ENCODE data around the gene APBB2. TPM values are rescaled to one million over a fixed set of nuclear protein-coding genes. Genes with fewer than 3 reads are reported as not detected.
A peak's percentile ranks its signal among the peaks of the same experiment; 100 is the strongest.

Gene APBB2
- total and polyA plus RNA-seq, 2 of the 8 experiments (the other 6 are each of a cell fraction or from before 2014, with no cell fraction given), result 58.7 to 59.4 TPM

DNA sequence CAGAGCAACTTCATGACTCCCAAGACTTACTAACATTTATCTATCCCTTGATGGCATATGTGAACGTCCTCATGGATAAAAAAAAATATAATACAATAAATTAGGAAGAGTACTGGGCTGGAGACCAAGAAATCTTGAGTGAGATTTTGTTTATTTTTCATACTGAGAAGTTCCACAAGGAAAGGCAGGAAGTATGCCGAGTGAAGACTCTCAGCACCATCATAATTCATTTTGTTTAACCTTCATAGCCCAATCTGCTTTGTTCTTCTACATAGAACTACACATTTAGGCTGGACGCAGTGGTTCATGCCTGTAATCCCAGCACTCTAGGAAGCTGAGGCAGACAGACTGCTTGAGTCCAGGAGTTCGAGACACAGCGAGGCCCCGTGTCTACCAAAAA is 266.3 kb downstream of the APBB2 start:
- no peak for FAIRE-seq
- H4K20me1 ChIP-seq (replicated peaks in 1 of 2; ENCODE audit: control insufficient read depth in 1 of 2, insufficient read depth in 2 of 2, low read length in 2 of 2), result no peaks in the 10 kb centered on the region
- no peak overlapping the region for H2BK5ac ChIP-seq (ENCODE audit: low read depth, low read length)
- H3K9me3 ChIP-seq (ENCODE audit: insufficient read depth in 2 of 2, low read depth in 1 of 2, low read length in 1 of 2), result no peaks in the 10 kb centered on the region
- H3K23me2 ChIP-seq (ENCODE audit: low read depth, low read length), result no peaks in the 10 kb centered on the region
- H4K5ac ChIP-seq (ENCODE audit: insufficient read length, low read depth, low read length), result no peak overlapping the region
- peaks cover 0 to 3% (median under 1%) of the 10 kb centered on the region in 4 experiments; a peak in 4 of 7 replicates for H3K4me1 ChIP-seq (replicated peaks in 1 of 4; ENCODE audit: control insufficient read depth in 3 of 4, insufficient read depth in 4 of 4, low read length in 3 of 4)
- H3K4me3 ChIP-seq (ENCODE audit: extremely low read depth in 1 of 4, insufficient read depth in 2 of 4, low read depth in 3 of 4, low read length in 4 of 4), result no peak overlapping the region
- no peak overlapping the region for H3K4ac ChIP-seq (replicated peaks; ENCODE audit: insufficient read length, low read depth, low read length)
- 86% methylated on average over 6 of the region's 6 CpGs; no CpG with 5 or more reads in 1 of the 2 experiments for WGBS, 2 experiments (ENCODE audit: extremely low coverage in 1 of 2, insufficient coverage in 1 of 2, insufficient read length in 1 of 2, insufficient replicate concordance in 2 of 2, low coverage in 1 of 2, low lambda C conversion rate in 2 of 2, missing lambda C conversion rate in 1 of 2)
- H2BK120ac ChIP-seq (replicated peaks; ENCODE audit: low read depth, low read length), result no peak overlapping the region
- no peak overlapping the region for H2BK12ac ChIP-seq (ENCODE audit: low read depth, low read length)
- H3K23ac ChIP-seq (ENCODE audit: insufficient read length), result no peak overlapping the region
- POLR2A ChIA-PET (ENCODE audit: partially characterized antibody), result no interaction called here
- H3K36me3 ChIP-seq (ENCODE audit: control insufficient read depth in 2 of 4, insufficient read depth in 4 of 4, low read length in 3 of 4), result no peaks in the 10 kb centered on the region
- DNase-seq (ENCODE audit: low read depth in 1 of 2, low spot score in 2 of 2), result peak in 1 of 2 experiments; percentile 16
- H2BK15ac ChIP-seq (ENCODE audit: low read length), result no peak overlapping the region
- H2BK20ac ChIP-seq (ENCODE audit: low read length), result no peak overlapping the region
- H4K8ac ChIP-seq (ENCODE audit: extremely low read depth, insufficient read depth, low read length), result no peak overlapping the region
- no peak overlapping the region for H3K56ac ChIP-seq (replicated peaks; ENCODE audit: insufficient read length, low read depth, low read length)
- H3K18ac ChIP-seq (ENCODE audit: extremely low read depth, low read length), result no peak overlapping the region
- no peak overlapping the region for H2AK5ac ChIP-seq (ENCODE audit: low read depth, low read length)
- no peaks in the 10 kb centered on the region for H3K79me2 ChIP-seq (ENCODE audit: control insufficient read depth in 1 of 2, insufficient read depth in 2 of 2, low read length in 2 of 2)
- no peak overlapping the region for H3K14ac ChIP-seq (ENCODE audit: insufficient read length)
- no peak overlapping the region for H3K9ac ChIP-seq (replicated peaks in 1 of 4; ENCODE audit: extremely low read depth in 1 of 4, low read depth in 3 of 4, low read length in 3 of 4)
- no peak overlapping the region for H3K4me2 ChIP-seq (ENCODE audit: insufficient read depth in 1 of 2, low read depth in 2 of 2, low read length in 2 of 2)
- no peaks in the 10 kb centered on the region for H3K27me3 ChIP-seq (replicated peaks in 1 of 4; ENCODE audit: control insufficient read depth in 3 of 4, extremely low read depth in 1 of 4, insufficient read depth in 3 of 4, low read length in 3 of 4)
- H3K79me1 ChIP-seq (ENCODE audit: low read depth, low read length), result no peaks in the 10 kb centered on the region; the same call in 1 of the 2 replicates
- H2AFZ ChIP-seq (ENCODE audit: low read length), result no peak overlapping the region
- H3K27ac ChIP-seq (ENCODE audit: low read depth, low read length), result no peak overlapping the region
- CTCF ChIA-PET (ENCODE audit: partially characterized antibody), result interaction anchor here (1.7 to 2.3 kb wide), 2 partner anchors 9 to 11 kb away, joined by 7 to 8 read pairs; no protein-coding TSS in a partner anchor
- H4K91ac ChIP-seq (replicated peaks; ENCODE audit: insufficient read length, low read length), result no peak overlapping the region
- TF ChIP-seq SP2 (IDR thresholded peaks at IDR 0.05; ENCODE audit: low read length) (no peak), SAP30 (IDR thresholded peaks at IDR 0.05; ENCODE audit: insufficient read depth, insufficient replicate concordance, low read length) (no peak), HDAC6 (IDR thresholded peaks at IDR 0.05; ENCODE audit: low read depth, low read length) (no peak), BACH1 (IDR thresholded peaks at IDR 0.05; ENCODE audit: low read length) (no peak)

Measured in H1 (cell line).